Measurements from ENCODE around the gene SOX9.
"Not testable (repeated sequence)": the region's sequence is repeated elsewhere in the genome, so short reads cannot be mapped to it uniquely, and the experiment has no call there.

SOX9 gene

DNA sequence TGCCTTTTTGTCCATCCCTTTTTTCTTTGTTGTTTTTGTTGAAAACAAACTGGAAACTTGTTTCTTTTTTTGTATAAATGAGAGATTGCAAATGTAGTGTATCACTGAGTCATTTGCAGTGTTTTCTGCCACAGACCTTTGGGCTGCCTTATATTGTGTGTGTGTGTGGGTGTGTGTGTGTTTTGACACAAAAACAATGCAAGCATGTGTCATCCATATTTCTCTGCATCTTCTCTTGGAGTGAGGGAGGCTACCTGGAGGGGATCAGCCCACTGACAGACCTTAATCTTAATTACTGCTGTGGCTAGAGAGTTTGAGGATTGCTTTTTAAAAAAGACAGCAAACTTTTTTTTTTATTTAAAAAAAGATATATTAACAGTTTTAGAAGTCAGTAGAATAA, 4.9 kb downstream of the SOX9 start:
- in situ Hi-C loops (cut with MboI; ENCODE audit: low sequenced_read_pairs) = no loop called here

DNA sequence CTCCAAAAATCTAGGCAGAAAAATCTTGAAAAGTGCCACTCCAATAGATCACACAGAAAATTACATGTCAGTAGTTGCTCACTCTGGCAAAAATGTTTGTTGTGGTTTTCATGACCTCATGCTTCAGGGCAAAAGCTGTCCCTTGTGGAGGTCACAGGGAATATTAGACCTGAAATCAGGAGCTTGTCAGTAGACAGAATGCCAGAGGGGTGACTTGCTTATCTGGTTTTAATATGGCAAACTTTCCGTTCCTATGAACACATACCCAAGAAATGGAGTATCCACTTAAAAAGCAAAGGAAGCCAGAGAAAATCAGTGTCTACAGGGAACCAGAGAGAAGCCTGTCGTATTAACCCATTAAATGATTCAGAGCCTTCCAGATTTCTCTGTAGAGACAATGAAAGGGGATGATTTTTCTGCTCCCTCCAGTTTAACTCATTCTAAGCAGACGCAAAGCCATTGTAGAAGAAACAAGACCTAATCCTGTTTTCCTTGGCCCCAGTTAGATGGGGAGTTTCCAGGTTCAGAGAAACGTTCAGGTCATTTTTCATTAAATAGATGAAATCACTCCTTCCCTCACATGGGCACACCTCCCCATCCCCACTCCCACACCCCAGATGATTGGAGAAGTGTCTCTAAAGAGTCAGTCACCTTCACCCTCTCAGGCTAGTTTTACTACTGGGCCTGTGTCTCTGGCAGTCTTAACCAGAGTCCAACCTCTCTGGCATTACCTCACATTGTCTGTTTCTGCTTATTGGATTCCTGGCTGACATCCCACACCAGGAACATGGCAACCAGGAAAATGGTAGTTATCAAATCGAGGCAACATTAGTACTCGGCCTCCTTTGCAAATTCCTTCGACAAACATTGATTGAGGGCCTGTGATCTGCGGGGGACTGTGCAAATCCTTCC, 6.0 kb downstream of the SOX9 start:
- in situ Hi-C loops (cut with MboI; ENCODE audit: low sequenced_read_pairs) = no loop called here

DNA sequence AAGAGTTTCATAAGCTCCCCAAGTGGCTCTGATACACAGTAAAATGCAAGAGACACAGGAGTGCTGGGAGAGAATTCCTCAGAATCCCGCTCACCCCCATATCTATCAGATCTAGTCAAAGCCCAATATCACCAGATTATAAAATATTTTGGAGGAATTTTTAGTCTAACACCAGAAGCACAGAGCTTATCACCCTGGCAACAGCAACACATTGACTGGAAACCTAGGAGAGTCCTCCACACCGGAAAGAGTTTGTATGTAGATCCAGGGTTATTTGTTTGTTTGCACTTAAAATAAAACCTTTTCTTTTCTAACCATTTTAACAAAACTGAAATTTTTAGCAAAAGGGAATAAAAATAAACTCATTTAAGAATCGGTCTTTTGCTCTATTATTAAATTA, 7.2 kb downstream of the SOX9 start:
- in situ Hi-C loops (cut with MboI; ENCODE audit: low sequenced_read_pairs) = no loop called here

DNA sequence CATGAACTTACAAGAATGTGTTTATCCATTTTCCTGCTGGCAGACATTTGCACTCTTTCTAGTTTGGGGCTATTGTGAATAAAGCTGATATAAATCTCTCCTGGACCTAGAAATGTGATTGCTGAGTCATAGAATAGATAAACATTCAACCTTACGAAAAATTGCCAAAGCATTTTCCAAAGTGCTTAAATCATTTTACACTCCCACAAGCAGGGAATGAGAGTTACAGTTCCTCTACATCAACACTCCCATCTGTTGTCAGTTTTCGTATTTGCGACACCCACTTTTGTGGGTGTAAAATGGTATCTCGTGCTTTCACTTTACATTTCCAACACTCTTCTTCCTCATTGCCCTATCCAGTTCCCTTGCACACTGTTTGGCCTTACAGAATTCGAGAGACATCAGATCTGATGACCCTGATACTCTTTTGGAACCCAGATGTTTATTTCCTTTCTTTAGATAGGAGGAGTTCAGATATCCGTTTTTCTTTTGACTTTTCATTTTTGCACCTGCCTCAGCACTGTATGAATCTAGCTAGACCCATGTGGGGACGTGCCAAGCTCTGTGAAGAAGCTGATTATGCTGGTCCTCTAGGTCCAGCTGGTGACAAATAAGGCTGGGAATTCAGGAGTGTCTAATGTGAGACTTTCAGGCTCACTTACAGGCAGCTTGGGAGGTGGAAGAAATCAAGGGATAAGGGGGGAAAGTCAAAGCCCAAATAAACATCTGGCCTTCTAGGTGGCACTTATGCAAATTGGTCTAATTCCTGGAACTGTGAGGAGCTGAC, 14.0 kb downstream of the SOX9 start:
- in situ Hi-C loops (cut with MboI; ENCODE audit: low sequenced_read_pairs) = no loop called here

DNA sequence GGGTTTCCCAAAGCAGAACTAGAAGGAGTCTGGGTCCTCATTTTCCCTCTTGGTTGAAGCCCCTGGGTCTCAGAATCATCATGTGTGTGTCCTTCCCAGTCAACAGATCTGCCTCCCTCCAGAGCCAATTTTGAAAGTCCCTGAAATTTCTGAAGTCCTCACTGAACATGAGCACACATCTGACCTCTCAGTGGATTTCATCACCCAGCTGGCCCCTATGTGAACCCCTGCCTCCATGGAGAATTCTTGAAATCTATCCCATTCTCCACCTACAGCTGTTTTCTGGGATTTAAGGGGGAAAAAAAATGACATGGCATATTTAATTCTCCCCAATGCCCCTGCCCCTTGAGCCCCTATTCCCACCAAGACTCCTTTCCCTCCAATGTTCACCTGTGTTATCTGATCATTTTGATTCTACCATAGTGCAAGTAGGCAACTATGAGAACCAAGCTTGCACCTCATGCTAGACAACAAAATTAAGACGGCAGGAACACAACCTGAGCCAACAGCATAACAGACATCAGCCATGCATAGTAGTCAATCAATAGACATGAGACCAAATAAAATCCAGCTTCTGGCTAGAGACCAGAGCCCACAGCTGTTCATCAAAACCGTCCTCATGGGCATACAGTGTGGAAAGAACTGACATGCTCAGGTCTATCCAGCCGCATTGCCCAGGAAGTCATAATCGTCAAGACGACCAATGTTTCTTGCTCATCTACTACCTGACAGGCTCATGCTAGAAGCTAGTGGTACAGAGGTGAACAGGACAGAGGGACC, 14.9 kb downstream of the SOX9 start:
- in situ Hi-C loops (cut with MboI; ENCODE audit: low sequenced_read_pairs) = no loop called here

DNA sequence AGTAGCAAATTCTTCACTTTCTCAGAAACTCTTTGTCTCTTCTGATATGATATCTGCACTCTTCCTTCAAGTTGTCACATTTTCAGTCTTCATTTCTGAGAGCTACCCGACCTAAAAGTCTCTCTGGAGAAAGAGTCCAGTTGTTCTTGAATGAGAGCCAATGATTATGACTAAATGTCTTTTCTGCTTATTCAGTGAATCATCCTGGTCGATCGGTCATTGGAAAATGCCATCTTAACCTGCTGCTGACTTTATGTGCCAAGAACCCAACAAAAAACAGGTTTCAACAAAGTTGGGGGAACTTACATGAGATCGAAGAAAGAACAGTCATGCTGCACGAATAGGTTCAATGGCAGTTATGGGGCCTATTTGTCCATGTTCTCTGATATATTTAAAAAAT, 15.9 kb downstream of the SOX9 start:
- in situ Hi-C loops (cut with MboI; ENCODE audit: low sequenced_read_pairs) = no loop called here

DNA sequence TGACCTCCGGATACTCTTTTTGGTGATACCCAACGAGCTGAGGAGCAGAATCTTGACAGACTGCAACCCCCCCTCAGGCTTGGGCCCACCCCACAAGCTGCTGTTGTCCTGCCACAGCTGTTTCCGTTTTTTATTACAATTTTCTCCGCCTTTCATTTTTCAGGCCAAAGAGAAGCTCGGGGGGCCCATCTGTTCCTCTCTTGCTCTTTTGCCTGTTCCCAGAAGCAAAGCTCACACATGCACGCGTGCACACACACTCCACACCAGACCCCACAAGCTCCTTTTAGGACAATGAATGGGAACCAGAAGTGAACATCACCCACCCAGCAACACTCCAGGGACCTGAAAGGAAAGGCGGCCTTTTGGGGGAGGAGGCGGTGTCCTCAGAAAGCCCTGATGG, 16.3 kb downstream of the SOX9 start:
- in situ Hi-C loops (cut with MboI; ENCODE audit: low sequenced_read_pairs) = no loop called here

DNA sequence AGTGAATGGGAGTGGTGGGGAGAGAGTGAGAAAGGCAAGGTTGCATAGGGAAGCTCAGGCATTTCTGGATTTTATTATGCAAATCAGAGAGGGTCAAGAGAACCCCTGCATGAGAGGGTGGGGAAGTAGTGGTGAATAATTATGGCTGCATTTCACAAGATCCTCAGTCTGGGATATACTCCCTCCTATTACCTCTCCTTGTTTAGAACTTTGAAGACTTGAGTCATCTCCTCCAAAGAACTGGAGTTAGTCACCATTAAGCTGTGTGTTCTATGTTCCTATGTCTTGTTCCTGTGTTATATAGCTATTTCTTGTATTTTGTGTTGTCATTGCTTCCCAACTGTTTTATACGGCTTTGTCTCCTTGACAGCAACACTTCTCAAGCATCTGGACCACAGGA, 18.4 kb downstream of the SOX9 start:
- in situ Hi-C loops (cut with MboI; ENCODE audit: low sequenced_read_pairs) = no loop called here

DNA sequence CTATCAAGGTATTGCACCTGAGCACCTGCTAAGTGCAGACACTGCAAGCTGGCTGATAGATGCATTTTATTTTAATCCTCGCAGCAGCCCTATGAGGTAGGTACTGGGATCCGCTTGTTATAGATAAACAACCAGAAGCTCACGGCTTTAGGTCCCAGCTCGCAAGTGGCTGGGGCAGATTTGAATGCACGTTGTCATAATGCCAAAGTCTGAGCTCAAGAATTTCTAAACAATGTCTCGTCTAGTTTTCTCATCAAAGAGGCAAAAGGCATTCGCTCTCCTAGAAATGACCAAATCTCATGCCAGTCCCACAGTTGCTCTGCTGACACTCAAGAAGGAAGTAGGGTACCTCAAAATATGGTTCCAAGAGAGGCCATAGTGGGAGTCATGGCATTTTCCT, 20.5 kb downstream of the SOX9 start:
- in situ Hi-C loops (cut with MboI; ENCODE audit: low sequenced_read_pairs) = no loop called here

DNA sequence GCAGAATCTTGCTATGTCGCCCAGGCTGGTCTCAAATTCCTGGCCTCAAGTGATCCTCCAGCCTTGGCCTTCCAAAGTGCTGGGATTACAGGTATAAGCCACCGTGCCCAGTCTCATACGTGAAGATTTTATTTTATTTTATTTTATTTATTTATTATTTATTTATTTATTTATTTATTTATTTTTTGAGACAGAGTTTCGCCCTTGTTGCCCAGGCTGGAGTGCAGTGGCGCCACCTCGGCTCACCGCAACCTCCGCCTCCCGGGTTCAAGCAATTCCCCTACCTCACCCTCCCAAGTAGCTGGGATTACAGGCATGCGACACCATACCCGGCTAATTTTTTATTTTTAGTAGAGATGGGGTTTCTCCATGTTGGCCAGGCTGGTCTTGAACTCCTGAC, 21.3 kb downstream of the SOX9 start:
- in situ Hi-C loops (cut with MboI; ENCODE audit: low sequenced_read_pairs) = not testable (repeated sequence)

DNA sequence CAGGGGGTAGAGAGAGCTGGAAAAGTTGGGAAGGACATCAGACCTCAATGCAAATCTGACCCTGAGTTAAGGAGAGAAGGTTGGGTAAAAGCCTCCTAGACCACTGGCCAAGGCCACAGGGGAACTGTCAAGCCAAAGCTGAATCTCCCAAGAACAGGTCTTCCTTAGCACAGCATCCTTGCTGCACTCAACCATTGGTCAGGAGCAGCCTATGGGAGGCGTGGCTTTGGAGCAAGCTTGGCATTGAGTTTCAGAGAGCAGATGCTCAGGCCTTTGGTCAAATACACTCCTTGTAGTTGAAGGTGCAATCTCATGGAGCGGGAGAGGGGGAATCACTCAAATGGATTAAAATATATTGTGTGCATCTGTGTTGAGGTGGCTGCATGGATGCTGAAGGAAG, 21.8 kb downstream of the SOX9 start:
- in situ Hi-C loops (cut with MboI; ENCODE audit: low sequenced_read_pairs) = no loop called here

DNA sequence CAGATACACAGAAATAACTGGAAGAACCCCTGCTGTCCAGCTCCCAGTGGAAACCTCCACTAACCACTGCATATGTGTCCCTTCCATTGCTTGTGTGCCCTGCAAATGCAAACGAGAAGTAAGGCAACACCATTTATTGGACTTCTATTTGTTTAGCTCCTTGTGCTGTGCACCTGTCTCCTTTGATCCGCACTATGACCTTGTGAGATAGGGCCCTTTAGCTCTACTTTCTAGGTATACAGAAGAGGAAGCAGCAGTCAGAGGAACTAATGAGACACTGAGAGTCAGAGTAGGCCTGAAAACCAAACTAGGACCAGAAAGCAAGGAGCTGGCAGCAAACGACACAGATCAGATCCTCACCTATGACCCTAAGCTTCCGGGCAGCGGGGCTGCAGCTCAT, 22.4 kb downstream of the SOX9 start:
- in situ Hi-C loops (cut with MboI; ENCODE audit: low sequenced_read_pairs) = no loop called here

DNA sequence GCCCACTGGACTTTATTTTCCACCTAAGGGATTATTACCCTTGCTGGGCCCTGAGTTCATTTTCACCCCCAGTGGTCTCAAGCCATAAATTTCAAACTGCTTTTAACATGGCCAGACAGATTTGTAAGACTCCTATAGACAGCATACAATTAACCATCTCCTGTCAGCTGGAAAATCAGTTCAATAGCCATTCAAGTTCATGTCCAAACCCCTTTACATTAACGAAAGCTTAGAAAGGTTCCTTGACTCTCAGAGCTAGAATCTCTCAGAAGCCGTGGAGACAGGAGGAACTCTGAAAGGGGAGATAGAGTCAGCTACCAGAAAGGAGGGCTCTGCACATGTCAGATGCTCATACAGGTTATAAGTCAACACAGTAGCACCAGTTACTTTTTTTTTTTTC, 23.3 kb downstream of the SOX9 start:
- in situ Hi-C loops (cut with MboI; ENCODE audit: low sequenced_read_pairs) = no loop called here

DNA sequence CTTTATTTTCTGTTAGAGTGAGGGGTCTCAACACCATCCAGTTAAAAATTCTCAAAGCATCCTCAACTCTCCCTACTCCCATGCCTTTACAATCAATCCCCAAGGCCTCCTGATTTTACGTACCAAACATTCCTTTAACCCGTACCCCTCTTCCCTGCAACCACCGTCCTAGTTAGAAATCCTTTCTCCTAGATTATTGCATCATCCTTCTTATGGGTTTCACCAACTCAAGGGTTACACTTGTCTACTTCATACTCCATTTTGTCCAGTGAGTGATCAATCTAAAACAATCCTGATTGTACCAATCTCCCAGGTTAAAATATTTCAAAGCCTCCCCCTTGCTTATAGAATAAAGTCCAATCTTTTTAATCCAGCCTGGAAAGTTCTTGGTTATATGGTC, 24.7 kb downstream of the SOX9 start:
- in situ Hi-C loops (cut with MboI; ENCODE audit: low sequenced_read_pairs) = no loop called here

DNA sequence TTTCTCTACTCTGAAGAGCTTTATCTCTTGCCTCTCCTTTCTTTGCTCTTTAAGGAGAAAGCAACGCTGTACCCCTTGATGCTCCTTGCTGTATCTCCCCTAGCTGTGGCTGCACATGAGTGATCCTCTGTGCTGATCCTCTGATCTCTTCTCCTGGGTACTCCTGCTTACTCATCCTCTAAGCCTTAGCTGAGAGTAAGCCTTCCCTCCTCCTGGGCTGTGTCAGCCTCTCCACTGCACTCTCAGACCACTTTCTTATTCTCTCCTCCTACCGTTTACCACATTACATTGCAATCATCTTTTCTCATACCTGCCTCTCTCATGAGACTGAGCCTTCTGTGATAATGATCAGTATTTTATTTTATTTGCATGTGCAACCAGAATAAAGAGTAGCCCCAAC, 25.1 kb downstream of the SOX9 start:
- in situ Hi-C loops (cut with MboI; ENCODE audit: low sequenced_read_pairs) = no loop called here

DNA sequence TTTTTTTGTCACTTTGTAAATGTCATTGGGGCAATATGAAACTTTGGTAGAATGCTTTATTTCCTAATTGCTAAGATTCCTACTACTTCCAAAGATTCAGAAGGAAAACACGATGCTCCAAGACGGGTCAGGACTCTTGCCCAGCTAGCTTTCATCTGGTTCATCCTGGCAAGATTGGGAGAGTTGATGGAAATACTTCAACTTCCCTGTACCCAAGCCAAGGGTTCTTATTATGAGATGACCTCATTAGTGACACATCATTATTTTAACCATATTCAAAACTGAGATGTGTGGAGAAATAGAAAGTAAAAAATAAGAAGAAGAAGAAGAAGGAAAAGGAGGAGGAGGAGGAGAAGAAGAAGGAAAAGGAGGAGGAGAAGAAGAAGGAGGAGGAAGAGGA, 25.6 kb downstream of the SOX9 start:
- in situ Hi-C loops (cut with MboI; ENCODE audit: low sequenced_read_pairs) = no loop called here

DNA sequence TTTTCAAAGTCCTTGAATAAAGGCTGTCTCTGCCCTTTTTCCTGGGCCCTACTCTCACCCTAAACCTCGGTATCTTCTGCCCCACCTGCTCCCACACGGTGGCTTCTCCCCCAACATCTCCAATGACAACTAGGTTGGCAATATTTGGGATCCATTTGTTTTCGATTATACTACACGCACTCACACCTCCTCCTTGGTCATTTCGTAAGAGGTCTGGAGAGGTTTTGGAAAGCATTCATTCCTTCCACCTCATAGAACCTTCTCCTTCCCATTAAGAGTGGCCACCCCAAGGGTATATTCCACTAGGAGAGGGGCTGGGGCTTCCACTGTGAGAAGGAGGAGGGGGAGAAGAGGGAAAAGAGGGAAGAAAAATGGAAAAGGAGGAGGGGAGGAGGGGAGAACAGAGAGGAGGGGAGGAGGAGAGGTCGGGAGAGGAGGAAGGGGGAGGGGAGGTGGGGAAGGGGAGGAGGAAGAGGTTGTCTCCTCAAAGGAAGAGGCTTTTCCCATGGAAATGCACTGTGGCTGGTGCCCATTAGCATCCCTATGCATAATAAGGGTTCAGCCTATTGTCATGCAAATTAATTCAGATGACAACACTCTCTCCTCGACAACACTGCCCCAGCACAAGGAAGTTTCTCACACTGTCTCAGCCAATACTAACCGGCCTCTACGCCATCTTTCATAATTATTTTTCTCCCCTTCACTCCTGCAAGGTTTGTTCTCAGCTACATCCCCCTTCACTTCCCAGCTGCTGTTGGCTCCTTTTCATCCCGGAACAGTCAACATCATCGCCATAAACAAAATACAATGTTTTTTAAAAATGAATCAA, 30.0 kb downstream of the SOX9 start:
- in situ Hi-C loops (cut with MboI; ENCODE audit: low sequenced_read_pairs) = no loop called here

DNA sequence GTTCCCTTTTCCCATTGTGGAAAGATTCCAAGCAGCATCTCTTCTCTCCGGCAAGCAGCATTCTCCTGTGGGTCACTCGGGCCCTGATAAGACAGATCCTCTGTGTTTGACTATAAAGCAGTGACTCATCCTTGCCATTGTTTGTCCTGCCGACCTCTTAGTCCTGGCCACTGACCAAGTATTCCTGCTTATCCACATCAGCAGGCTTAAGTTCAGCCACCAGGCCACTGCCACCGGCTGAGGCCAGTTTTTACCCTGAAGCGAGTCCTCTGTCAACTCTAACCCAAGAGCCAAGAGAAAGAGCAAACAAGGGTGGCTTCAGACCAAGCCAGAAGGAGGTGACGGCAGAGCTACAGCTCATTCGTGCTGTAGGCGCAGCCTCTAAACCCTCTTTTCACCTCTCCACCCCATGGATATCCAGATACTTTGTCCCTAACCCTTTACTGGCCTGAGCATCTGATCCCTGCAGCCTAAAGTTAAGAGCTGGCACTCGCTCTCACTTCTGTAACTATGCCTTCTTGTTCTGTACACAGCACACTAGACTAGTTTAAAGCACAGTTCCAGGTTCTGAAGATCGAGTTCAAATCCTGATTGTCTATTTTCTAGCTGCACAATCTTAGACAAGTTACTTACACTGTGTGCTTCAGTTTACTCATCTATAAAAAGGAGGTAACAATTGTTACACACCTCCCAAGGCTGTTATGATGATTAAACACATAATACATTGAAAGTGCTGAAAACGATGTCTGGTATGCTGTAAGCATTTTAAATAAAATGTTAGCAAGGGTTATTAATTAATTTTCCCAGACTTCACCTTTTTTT, 31.0 kb downstream of the SOX9 start:
- in situ Hi-C loops (cut with MboI; ENCODE audit: low sequenced_read_pairs) = no loop called here

DNA sequence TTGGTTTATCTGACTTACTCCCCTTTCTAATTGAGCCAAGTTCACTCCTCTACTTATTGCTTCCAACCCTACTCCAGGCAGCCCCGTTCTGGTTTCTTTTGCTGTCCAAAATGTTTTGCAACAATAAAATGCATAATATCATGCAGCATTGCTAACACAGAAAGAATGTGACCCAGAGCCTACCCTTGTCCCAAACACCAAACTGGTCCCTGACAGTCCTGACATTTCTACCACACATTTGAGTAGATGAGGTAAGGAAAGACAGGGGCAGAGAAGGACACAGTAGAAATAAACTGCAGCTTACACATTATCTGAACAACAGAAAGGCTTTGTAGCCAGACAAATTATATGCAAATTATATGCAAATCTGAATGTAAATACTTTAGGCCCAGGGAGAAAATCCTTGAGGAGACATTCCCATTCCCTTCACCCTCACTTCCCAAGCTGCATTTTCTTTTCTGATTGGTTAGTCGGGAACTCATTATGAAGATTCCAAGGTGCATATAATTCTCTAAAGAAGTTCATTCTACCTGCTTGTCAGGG, 31.6 kb downstream of the SOX9 start:
- in situ Hi-C loops (cut with MboI; ENCODE audit: low sequenced_read_pairs) = no loop called here

Measured in HL-60/S4 (cell line).